Suprapubic skin (tissue), 3 donors: Measurements from ENCODE around the gene HOXA7.

Experiments
- CTCF ChIP-seq, 2 donors: fragments of 200-600 bp in 1 of 2; fragments of 450-650 bp in 1 of 2; sonication (generic) in 1 of 2; IDR thresholded peaks; one replicate each; pipeline ENCODE4 v1.5.1; 2016 to 2019; ENCODE audit warnings: antibody characterized with exemption in 2 of 2, mild to moderate bottlenecking in 1 of 2, moderate library complexity in 1 of 2
- POLR2A ChIP-seq, 2 donors: fragments of 450-650 bp; IDR thresholded peaks; one replicate each; pipeline ENCODE4 v1.6.1; 2017; ENCODE audit warnings: antibody characterized with exemption in 2 of 2, mild to moderate bottlenecking in 2 of 2, moderate library complexity in 2 of 2

GRCh38 chr7:27200761-27201579, 44.5 kb upstream of the HOXA7 start:
- TF ChIP-seq CTCF (IDR thresholded peaks at IDR 0.05), result no peak
- no peak for TF ChIP-seq POLR2A (IDR thresholded peaks at IDR 0.05)
